Neural progenitor cell (in vitro differentiated cells): ENCODE results near the gene DDX10. TPM values are rescaled to one million over a fixed set of nuclear protein-coding genes. Genes with fewer than 3 reads are reported as not detected.

Source experiments
- DNase-seq: peaks from one replicate; pipeline ENCODE4 v3.0.0-alpha.2; 2016; ENCODE audit warnings: low spot score
- H2AFZ ChIP-seq: fragments of 200-600 bp; sonication (generic); replicated peaks from 2 replicates; pipeline ENCODE4 v1.6.1; 2016; ENCODE audit warnings: antibody characterized with exemption
- H3F3A ChIP-seq: fragments of 200-600 bp; sonication (generic); 2 replicates; pipeline ENCODE4 v1.6.1; 2016; ENCODE audit warnings: antibody characterized with exemption, low read depth
- H3K27ac ChIP-seq: fragments of 200-600 bp; sonication (generic); 2 replicates; pipeline ENCODE4 v1.5.1; 2016; ENCODE audit warnings: mild to moderate bottlenecking
- H3K27me3 ChIP-seq: fragments of 200-600 bp; sonication (generic); 2 replicates; pipeline ENCODE4 v1.6.1; 2016; ENCODE audit warnings: mild to moderate bottlenecking, moderate library complexity
- H3K36me3 ChIP-seq: fragments of 200-600 bp; sonication (generic); 2 replicates; pipeline ENCODE4 v1.5.1; 2016
- H3K4me1 ChIP-seq: fragments of 200-600 bp; sonication (generic); 2 replicates; pipeline ENCODE4 v1.6.1; 2016; ENCODE audit warnings: mixed run types
- H3K4me2 ChIP-seq: fragments of 200-600 bp; sonication (generic); 2 replicates; pipeline ENCODE4 v1.6.1; 2016
- H3K4me3 ChIP-seq: fragments of 200-600 bp; sonication (generic); 2 replicates; pipeline ENCODE4 v1.5.1; 2016
- H3K79me2 ChIP-seq: fragments of 200-600 bp; sonication (generic); 2 replicates; pipeline ENCODE4 v1.6.1; 2016; ENCODE audit warnings: low read depth
- H3K9ac ChIP-seq: fragments of 200-600 bp; sonication (generic); 2 replicates; pipeline ENCODE4 v1.6.1; 2016
- H3K9me3 ChIP-seq: fragments of 200-600 bp; sonication (generic); 2 replicates; pipeline ENCODE4 v1.5.1; 2016; ENCODE audit warnings: low read depth
- H4K20me1 ChIP-seq: fragments of 200-600 bp; sonication (generic); 2 replicates; pipeline ENCODE4 v1.6.1; 2016; ENCODE audit warnings: low read depth
- H3K27ac Mint-ChIP-seq: 3 replicates; pipeline ENCODE4 v1.8.0; 2021; ENCODE audit warnings: mixed read lengths
- H3K27me3 Mint-ChIP-seq: 2 replicates; pipeline ENCODE4 v1.8.0; 2022; ENCODE audit warnings: low read depth, mild to moderate bottlenecking, inconsistent platforms, moderate library complexity, mixed read lengths; ENCODE audit not compliant: insufficient read depth
- H3K36me3 Mint-ChIP-seq: 3 replicates; pipeline ENCODE4 v1.8.0; 2021; ENCODE audit warnings: mixed read lengths
- H3K4me1 Mint-ChIP-seq: 3 replicates; pipeline ENCODE4 v1.8.0; 2021; ENCODE audit warnings: mixed read lengths
- H3K4me3 Mint-ChIP-seq: 3 replicates; pipeline ENCODE4 v1.8.0; 2021; ENCODE audit warnings: mild to moderate bottlenecking, moderate library complexity, mixed read lengths
- H3K9me3 Mint-ChIP-seq: 3 replicates; pipeline ENCODE4 v1.8.0; 2020; ENCODE audit warnings: mixed read lengths
- CTCF ChIP-seq: fragments of 200-600 bp; sonication (generic); IDR thresholded peaks from 2 replicates; pipeline ENCODE4 v1.5.1; 2017; ENCODE audit warnings: antibody characterized with exemption, mild to moderate bottlenecking
- EZH2 ChIP-seq: fragments of 200-600 bp; sonication (generic); IDR thresholded peaks from 2 replicates; pipeline ENCODE4 v1.6.1; 2017; ENCODE audit warnings: antibody characterized with exemption, mild to moderate bottlenecking, moderate library complexity
- EZH2phosphoT487 ChIP-seq: fragments of 200-600 bp; sonication (generic); IDR thresholded peaks from 2 replicates; pipeline ENCODE4 v1.6.1; 2017; ENCODE audit warnings: antibody characterized with exemption
- total RNA-seq: library from RNA; depleted of rRNA; stranded (reverse); fragments of >200 nt; gene quantifications from 2 replicates; pipeline ENCODE4 v1.2.3, GENCODE V29; 2015; ENCODE audit warnings: low replicate concordance

The DDX10 gene
- total RNA-seq, 1 donor from 2014 or later: 34.1 TPM

- Mint-ChIP-seq H3K36me3 (no peaks in the 10 kb centered on the region), H3K4me3 (no peak overlapping the region), H3K27ac (no peak overlapping the region), H3K9me3 (no peaks in the 10 kb centered on the region), H3K27me3 (no peaks in the 10 kb centered on the region), H3K4me1 (peaks cover 4% of the 10 kb centered on the region)
- Histone ChIP-seq H3F3A (no peaks in the 10 kb centered on the region), H3K4me3 (no peak overlapping the region), H3K36me3 (no peaks in the 10 kb centered on the region), H3K27ac (no peak overlapping the region), H3K4me1 (no peaks in the 10 kb centered on the region), H3K79me2 (no peaks in the 10 kb centered on the region), H3K9me3 (no peaks in the 10 kb centered on the region), H2AFZ (no peak overlapping the region), H3K4me2 (no peak overlapping the region), H4K20me1 (no peaks in the 10 kb centered on the region), H3K27me3 (no peaks in the 10 kb centered on the region), H3K9ac (no peak overlapping the region)
- DNase-seq: no peak
- TF ChIP-seq CTCF (no peak), EZH2phosphoT487 (no peak), EZH2 (no peak)
These were observed 302.1 kb downstream of the DDX10 start for GRCh38 chr11:108966978-108967377.

- Mint-ChIP-seq H3K9me3 (no peaks in the 10 kb centered on the region), H3K4me1 (peaks cover 4% of the 10 kb centered on the region), H3K27ac (no peak overlapping the region), H3K4me3 (no peak overlapping the region), H3K27me3 (no peaks in the 10 kb centered on the region), H3K36me3 (no peaks in the 10 kb centered on the region)
- H4K20me1 ChIP-seq: no peaks in the 10 kb centered on the region
- H3K79me2 ChIP-seq: no peaks in the 10 kb centered on the region
- no peak for DNase-seq
- H3K4me2 ChIP-seq: no peak overlapping the region
- no peak overlapping the region for H3K4me3 ChIP-seq
- no peaks in the 10 kb centered on the region for H3K9me3 ChIP-seq
- H3K27me3 ChIP-seq: no peaks in the 10 kb centered on the region
- TF ChIP-seq CTCF (no peak), EZH2phosphoT487 (no peak), EZH2 (no peak)
- no peak overlapping the region for H2AFZ ChIP-seq
- H3K27ac ChIP-seq: no peak overlapping the region
- no peaks in the 10 kb centered on the region for H3F3A ChIP-seq
- no peaks in the 10 kb centered on the region for H3K36me3 ChIP-seq
- H3K4me1 ChIP-seq: no peaks in the 10 kb centered on the region
- H3K9ac ChIP-seq: no peak overlapping the region
These were observed 302.7 kb downstream of the DDX10 start for GRCh38 chr11:108967571-108967970.

- Histone ChIP-seq H3K4me3 (no peak overlapping the region), H4K20me1 (no peaks in the 10 kb centered on the region), H3K4me2 (no peak overlapping the region), H2AFZ (no peak overlapping the region), H3K9ac (no peak overlapping the region), H3K4me1 (no peaks in the 10 kb centered on the region), H3K36me3 (no peaks in the 10 kb centered on the region), H3K9me3 (no peaks in the 10 kb centered on the region), H3K27me3 (no peaks in the 10 kb centered on the region), H3K27ac (no peak overlapping the region), H3K79me2 (no peaks in the 10 kb centered on the region), H3F3A (no peaks in the 10 kb centered on the region)
- DNase-seq: no peak
- TF ChIP-seq CTCF (peak; percentile 21), EZH2phosphoT487 (no peak)
- no peaks in the 10 kb centered on the region for H3K27me3 Mint-ChIP-seq
- no peak overlapping the region for H3K27ac Mint-ChIP-seq
- H3K4me3 Mint-ChIP-seq: no peak overlapping the region
- H3K9me3 Mint-ChIP-seq: no peaks in the 10 kb centered on the region
- no peaks in the 10 kb centered on the region for H3K36me3 Mint-ChIP-seq
- peaks cover 4% of the 10 kb centered on the region for H3K4me1 Mint-ChIP-seq
These were observed 305.5 kb downstream of the DDX10 start for GRCh38 chr11:108970221-108970991.
